Pons (tissue), 1 donor: ENCODE results near the gene GPR4.
"Not testable (repeated sequence)": the region's sequence is repeated elsewhere in the genome, so short reads cannot be mapped to it uniquely, and the experiment has no call there.

Experiments
- DNase-seq: peaks from one replicate; pipeline ENCODE4 v3.0.0-alpha.2; 2016; ENCODE audit warnings: low spot score

GPR4 gene

GRCh38 chr19:45621976-45622503 lies 20.0 kb upstream of the GPR4 start:
- DNase-seq = no peak

- no peak for DNase-seq
These were observed 19.4 kb upstream of the GPR4 start for GRCh38 chr19:45621389-45621788.

- no peak for DNase-seq
These were observed 14.6 kb upstream of the GPR4 start for GRCh38 chr19:45616704-45617017.

GRCh38 chr19:45615795-45616703 lies 14.0 kb upstream of the GPR4 start:
- no peak for DNase-seq

- DNase-seq = not testable (repeated sequence)
These were observed 13.0 kb upstream of the GPR4 start for GRCh38 chr19:45615056-45615455.

- DNase-seq = no peak
These were observed 12.1 kb upstream of the GPR4 start for GRCh38 chr19:45613926-45614725.

GRCh38 chr19:45608948-45609347 lies 6.9 kb upstream of the GPR4 start:
- no peak for DNase-seq

GRCh38 chr19:45607071-45608029 lies 5.3 kb upstream of the GPR4 start:
- DNase-seq = peak; percentile 65

GRCh38 chr19:45601115-45601514 lies 897 bp downstream of the GPR4 start:
- no peak for DNase-seq

- no peak for DNase-seq
These were observed 1.6 kb downstream of the GPR4 start for GRCh38 chr19:45600340-45600885.

GRCh38 chr19:45599286-45599685 lies 2.7 kb downstream of the GPR4 start:
- no peak for DNase-seq

GRCh38 chr19:45598267-45599001 lies 3.6 kb downstream of the GPR4 start:
- no peak for DNase-seq

- DNase-seq = no peak
These were observed 4.4 kb downstream of the GPR4 start for GRCh38 chr19:45597425-45598111.

- no peak for DNase-seq
These were observed 6.2 kb downstream of the GPR4 start for GRCh38 chr19:45595814-45596213.

- no peak for DNase-seq
These were observed 8.5 kb downstream of the GPR4 start for GRCh38 chr19:45593520-45593919.

GRCh38 chr19:45592366-45592765 lies 9.6 kb downstream of the GPR4 start:
- no peak for DNase-seq

- DNase-seq = no peak
These were observed 10.4 kb downstream of the GPR4 start for GRCh38 chr19:45591638-45592005.

GRCh38 chr19:45591004-45591637 lies 10.9 kb downstream of the GPR4 start:
- DNase-seq = no peak

GRCh38 chr19:45590300-45591003 lies 11.6 kb downstream of the GPR4 start:
- no peak for DNase-seq
